BJ (cell line): ENCODE measurements around the gene GPR162. TPM values are rescaled to one million over a fixed set of nuclear protein-coding genes. Genes with fewer than 3 reads are reported as not detected.
A peak's percentile ranks its signal among the peaks of the same experiment; 100 is the strongest.

Experiments used
- CTCF ChIA-PET: fragments of 350-600 bp; formaldehyde crosslinking; extraction: SDS; loops from one replicate; lab custom pipeline; 2021; ENCODE audit warnings: antibody characterized with exemption, inconsistent platforms; lab: Yijun Ruan, JAX
- POLR2A ChIA-PET: fragments of 300-600 bp; sonication (Branson Sonifier 250); formaldehyde crosslinking; extraction: SDS; loops from one replicate; lab custom pipeline; 2021; ENCODE audit warnings: antibody characterized with exemption; lab: Charles Lee
- DNase-seq: peaks from one replicate; pipeline ENCODE4 v3.0.0-alpha.2; 2011; ENCODE audit warnings: low read depth
- H3K27me3 ChIP-seq: 2 replicates; pipeline ENCODE4 v1.6.0; 2011; ENCODE audit warnings: low read length; ENCODE audit not compliant: control insufficient read depth, insufficient read depth
- H3K36me3 ChIP-seq: 2 replicates; pipeline ENCODE4 v1.5.1; 2011; ENCODE audit warnings: low read length; ENCODE audit not compliant: control insufficient read depth, insufficient read depth
- H3K4me3 ChIP-seq: 2 replicates; pipeline ENCODE4 v1.5.1; 2011; ENCODE audit warnings: low read depth, mild to moderate bottlenecking, control low read depth, low read length
- CTCF ChIP-seq: IDR thresholded peaks from 2 replicates; pipeline ENCODE4 v1.5.1; 2011; ENCODE audit warnings: low read depth, mild to moderate bottlenecking, control low read depth, inconsistent platforms, low read length, moderate library complexity; ENCODE audit not compliant: insufficient read depth
- polyA plus RNA-seq: library from polyadenylated mRNA; depleted of rRNA; stranded (reverse); fragments of >200 nt; gene quantifications from 2 replicates; pipeline ENCODE4 v1.2.3, GENCODE V29; 2011

Gene GPR162
- polyA plus RNA-seq, 1 experiment = 6.6 TPM

GRCh38 chr12:6852651-6853354 is 31.2 kb downstream of the GPR162 start:
- ChIA-PET POLR2A (interaction anchor here (0.8 to 2.9 kb wide), 5 partner anchors 15 to 100 kb away, joined by 3 to 34 read pairs (median 6); partner anchors contain the start of genes SPSB2 and TPI1), CTCF (interaction anchor here (0.6 to 12.2 kb wide), 10 partner anchors 9 to 1266 kb away, joined by 3 to 112 read pairs (median 6); partner anchors contain the start of genes GNB3, MLF2, P3H3 and SPSB2)
- H3K4me3 ChIP-seq = peak overlapping the region; percentile 78
- peaks cover 14% of the 10 kb centered on the region for H3K36me3 ChIP-seq
- no peak for DNase-seq
- no peak for TF ChIP-seq CTCF
- no peaks in the 10 kb centered on the region for H3K27me3 ChIP-seq

- Histone ChIP-seq H3K4me3 (no peak overlapping the region), H3K27me3 (no peaks in the 10 kb centered on the region), H3K36me3 (peaks cover 18% of the 10 kb centered on the region)
- no peak for DNase-seq
- ChIA-PET POLR2A (interaction anchor here (1.2 to 2.9 kb wide), 3 partner anchors 14 to 101 kb away, joined by 5 to 34 read pairs (median 6); partner anchors contain the start of gene TPI1), CTCF (interaction anchor here (0.6 to 12.2 kb wide), 9 partner anchors 8 to 1267 kb away, joined by 3 to 112 read pairs (median 8); partner anchors contain the start of genes GNB3, P3H3, SPSB2 and TPI1)
- no peak for TF ChIP-seq CTCF
Measured at GRCh38 chr12:6853626-6854025, 32.0 kb downstream of the GPR162 start.

GRCh38 chr12:6854036-6854435 is 32.4 kb downstream of the GPR162 start:
- Histone ChIP-seq H3K36me3 (peaks cover 22% of the 10 kb centered on the region), H3K4me3 (no peak overlapping the region), H3K27me3 (no peaks in the 10 kb centered on the region)
- ChIA-PET CTCF (interaction anchor here (0.6 to 12.2 kb wide), 5 partner anchors 15 to 37 kb away, joined by 3 to 112 read pairs (median 16); partner anchors contain the start of genes GNB3, SPSB2 and TPI1), POLR2A (no interaction called here)
- no peak for DNase-seq
- no peak for TF ChIP-seq CTCF

GRCh38 chr12:6855322-6855721 is 33.7 kb downstream of the GPR162 start:
- TF ChIP-seq CTCF = no peak
- Histone ChIP-seq H3K4me3 (no peak overlapping the region), H3K27me3 (no peaks in the 10 kb centered on the region), H3K36me3 (peaks cover 31% of the 10 kb centered on the region)
- POLR2A ChIA-PET = no interaction called here
- CTCF ChIA-PET = interaction anchor here (8.0 kb wide), 1 partner anchor 14 kb away, joined by 112 read pairs; the partner anchor contains the start of genes SPSB2 and TPI1
- DNase-seq = no peak

GRCh38 chr12:6858799-6859198 is 37.2 kb downstream of the GPR162 start:
- CTCF ChIA-PET = interaction anchor here (1.9 to 3.5 kb wide), 3 partner anchors 10 to 106 kb away, joined by 5 to 15 read pairs (median 10); partner anchors contain the start of genes MLF2 and SPSB2
- no peak overlapping the region for H3K4me3 ChIP-seq
- no peak for TF ChIP-seq CTCF
- no peaks in the 10 kb centered on the region for H3K27me3 ChIP-seq
- POLR2A ChIA-PET = no interaction called here
- no peak for DNase-seq
- peaks cover 54% of the 10 kb centered on the region for H3K36me3 ChIP-seq
